Brain microvascular endothelial cell (primary cell): ENCODE results near the gene MRPL38.

Experiments
- DNase-seq: peaks from one replicate; pipeline ENCODE4 v3.0.0-alpha.2; 2020
- H3K27ac ChIP-seq: fragments of 250-450 bp; sonication (Bioruptor Pico); 2 replicates; pipeline ENCODE4 v1.5.1; 2020; ENCODE audit warnings: mild to moderate bottlenecking, moderate library complexity
- H3K27me3 ChIP-seq: fragments of 250-450 bp; sonication (Bioruptor Pico); replicated peaks from 2 replicates; pipeline ENCODE4 v1.5.1; 2020; ENCODE audit warnings: mild to moderate bottlenecking
- H3K36me3 ChIP-seq: fragments of 250-450 bp; sonication (Bioruptor Pico); replicated peaks from 2 replicates; pipeline ENCODE4 v1.5.1; 2020; ENCODE audit warnings: mild to moderate bottlenecking
- H3K4me3 ChIP-seq: 2 replicates; pipeline ENCODE4 v1.5.1; 2011; ENCODE audit warnings: low read depth, mild to moderate bottlenecking, control low read depth, low read length, moderate library complexity
- in situ Hi-C: cut with HindIII; loops from 2 replicates; pipeline ENCODE4 v1.10.0; 2017; ENCODE audit warnings: low sequenced_read_pairs, low pct_ligation_motif_present
- TF ChIP-seq, protein P1 (sequence below): IDR thresholded peaks from 2 replicates; pipeline ENCODE4 v1.5.1; 2011; ENCODE audit warnings: low read depth, mild to moderate bottlenecking, moderate library complexity, low read length, control low read depth, inconsistent platforms; ENCODE audit errors: missing control alignments

MRPL38 gene

DNA sequence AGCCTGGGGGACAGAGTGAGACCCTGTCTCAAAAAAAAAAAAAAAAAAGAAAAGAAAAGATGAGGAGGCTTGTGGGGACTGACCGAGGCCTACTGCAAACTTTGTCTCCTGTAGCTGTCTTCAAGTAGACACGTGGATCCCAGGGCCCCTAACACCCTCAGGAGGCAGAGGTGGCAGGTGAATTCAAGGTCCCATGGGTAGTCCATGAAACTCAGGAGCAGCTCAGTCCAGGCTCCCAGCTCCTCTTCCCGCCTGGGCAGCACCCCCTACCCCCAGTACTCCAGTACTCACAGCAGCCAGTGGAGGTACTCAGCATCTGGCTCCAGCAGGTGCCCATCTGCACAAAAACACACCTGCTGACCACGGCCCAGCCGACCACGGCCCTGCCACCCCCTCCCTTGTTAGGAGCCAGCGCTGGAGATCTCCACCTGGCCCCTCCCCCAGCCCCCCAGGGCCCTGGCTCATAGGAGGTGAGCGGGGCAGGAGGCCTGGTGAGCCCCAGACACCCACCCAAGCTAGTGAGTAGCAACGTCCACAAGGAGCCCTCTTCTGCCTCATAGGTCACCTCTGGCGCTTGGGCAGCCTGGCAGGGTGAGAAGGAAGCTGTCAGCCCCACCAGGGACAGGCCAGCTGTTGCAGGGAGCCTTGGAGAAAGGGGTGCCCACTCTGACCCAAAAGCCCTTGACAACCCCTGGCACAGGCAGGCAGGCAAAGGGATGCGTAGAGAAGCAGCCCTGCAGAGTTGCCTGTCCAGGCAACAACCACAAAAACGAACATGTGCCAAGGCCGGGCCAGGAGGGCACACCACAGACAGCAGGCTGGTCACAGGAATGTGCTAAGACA lies 3.8 kb downstream of the MRPL38 start:
- DNase-seq: no peak
- in situ Hi-C loops: no loop called here
- H3K27ac ChIP-seq: no peak overlapping the region
- TF ChIP-seq, protein P1, sequence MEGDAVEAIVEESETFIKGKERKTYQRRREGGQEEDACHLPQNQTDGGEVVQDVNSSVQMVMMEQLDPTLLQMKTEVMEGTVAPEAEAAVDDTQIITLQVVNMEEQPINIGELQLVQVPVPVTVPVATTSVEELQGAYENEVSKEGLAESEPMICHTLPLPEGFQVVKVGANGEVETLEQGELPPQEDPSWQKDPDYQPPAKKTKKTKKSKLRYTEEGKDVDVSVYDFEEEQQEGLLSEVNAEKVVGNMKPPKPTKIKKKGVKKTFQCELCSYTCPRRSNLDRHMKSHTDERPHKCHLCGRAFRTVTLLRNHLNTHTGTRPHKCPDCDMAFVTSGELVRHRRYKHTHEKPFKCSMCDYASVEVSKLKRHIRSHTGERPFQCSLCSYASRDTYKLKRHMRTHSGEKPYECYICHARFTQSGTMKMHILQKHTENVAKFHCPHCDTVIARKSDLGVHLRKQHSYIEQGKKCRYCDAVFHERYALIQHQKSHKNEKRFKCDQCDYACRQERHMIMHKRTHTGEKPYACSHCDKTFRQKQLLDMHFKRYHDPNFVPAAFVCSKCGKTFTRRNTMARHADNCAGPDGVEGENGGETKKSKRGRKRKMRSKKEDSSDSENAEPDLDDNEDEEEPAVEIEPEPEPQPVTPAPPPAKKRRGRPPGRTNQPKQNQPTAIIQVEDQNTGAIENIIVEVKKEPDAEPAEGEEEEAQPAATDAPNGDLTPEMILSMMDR: no peak
- no peak overlapping the region for H3K4me3 ChIP-seq
- no peaks in the 10 kb centered on the region for H3K27me3 ChIP-seq
- peaks cover 15% of the 10 kb centered on the region for H3K36me3 ChIP-seq

DNA sequence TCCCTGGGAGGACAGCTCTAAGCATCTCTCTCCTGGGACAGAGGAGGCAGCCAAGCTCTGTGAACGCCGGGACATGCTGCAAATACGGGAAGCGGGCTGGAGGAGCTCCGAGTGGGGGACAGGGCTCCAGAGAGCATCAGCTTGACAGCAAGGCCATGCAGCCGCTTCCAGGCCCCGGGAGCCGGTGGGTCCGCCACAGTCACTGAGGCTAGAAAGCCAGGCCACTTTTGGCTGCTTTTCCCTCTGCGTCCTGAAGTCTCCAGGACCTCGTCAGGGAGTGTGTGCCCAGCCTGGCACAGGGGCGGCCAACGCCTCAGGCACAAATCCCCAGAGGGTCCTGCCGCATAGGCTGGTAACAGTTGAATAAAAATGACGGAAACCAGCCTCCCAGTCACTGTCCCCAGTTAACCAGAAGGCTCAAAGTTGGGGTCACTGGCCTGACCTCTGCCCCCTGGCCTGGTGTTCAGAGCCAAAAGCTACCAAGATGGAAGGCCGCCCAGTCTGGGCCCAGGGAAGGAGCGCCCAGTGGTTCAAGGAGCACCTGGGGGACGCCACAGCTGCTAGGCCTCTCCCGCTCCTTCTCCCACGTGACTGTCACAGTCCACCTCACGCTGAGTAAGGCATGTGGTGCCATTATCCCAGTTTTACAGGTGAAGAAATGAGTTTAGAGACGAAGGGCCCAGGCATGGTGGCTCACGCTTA lies 4.8 kb downstream of the MRPL38 start:
- TF ChIP-seq, protein P1: no peak
- H3K27ac ChIP-seq: no peak overlapping the region
- in situ Hi-C loops: no loop called here
- no peak for DNase-seq
- H3K4me3 ChIP-seq: no peak overlapping the region
- no peaks in the 10 kb centered on the region for H3K27me3 ChIP-seq
- H3K36me3 ChIP-seq: peaks cover 15% of the 10 kb centered on the region

DNA sequence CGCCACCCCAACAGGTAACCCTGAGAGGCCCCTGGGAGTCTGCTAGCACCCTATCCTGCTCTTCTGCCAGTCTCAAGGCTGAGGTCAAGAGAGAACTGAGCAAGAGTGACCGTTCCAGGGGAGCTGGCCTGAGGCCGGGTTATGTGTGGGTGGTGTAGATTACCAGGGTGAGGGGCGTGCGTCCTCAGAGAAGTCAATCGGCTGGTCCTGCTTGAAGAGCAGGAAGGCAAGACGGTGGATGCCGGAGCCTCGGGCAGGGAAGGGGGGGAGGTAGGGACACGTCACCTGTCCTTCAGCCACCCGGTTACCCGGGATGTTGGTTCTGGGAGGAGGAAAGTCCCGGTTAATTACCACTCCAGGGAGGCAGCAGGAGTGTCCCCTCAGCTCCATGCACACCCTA lies 5.3 kb downstream of the MRPL38 start:
- H3K27ac ChIP-seq: no peak overlapping the region
- in situ Hi-C loops: no loop called here
- DNase-seq: no peak
- peaks cover 15% of the 10 kb centered on the region for H3K36me3 ChIP-seq
- TF ChIP-seq, protein P1: no peak
- no peaks in the 10 kb centered on the region for H3K27me3 ChIP-seq
- no peak overlapping the region for H3K4me3 ChIP-seq

DNA sequence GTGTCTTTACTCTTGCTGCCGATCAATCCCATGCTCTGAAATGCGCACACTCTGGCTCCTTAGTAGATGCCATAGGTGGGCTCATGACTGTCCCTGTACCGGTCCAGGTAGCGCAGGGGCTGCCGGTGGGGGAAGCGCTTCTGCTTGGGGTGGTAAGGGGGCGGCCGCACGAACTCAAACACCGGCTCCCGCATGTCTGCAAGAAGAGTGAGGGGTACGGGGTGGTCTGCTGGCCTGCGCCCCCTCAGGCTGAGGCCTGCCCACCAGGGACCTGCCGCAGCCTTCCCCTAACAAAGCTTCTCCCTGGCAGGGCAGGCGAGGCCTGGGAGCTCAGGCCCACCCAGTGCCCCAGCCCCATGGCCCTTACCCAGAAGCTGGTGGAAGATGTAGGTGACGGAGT lies 5.9 kb downstream of the MRPL38 start:
- no peaks in the 10 kb centered on the region for H3K27me3 ChIP-seq
- DNase-seq: no peak
- TF ChIP-seq, protein P1: no peak
- H3K36me3 ChIP-seq: peaks cover 15% of the 10 kb centered on the region
- no peak overlapping the region for H3K27ac ChIP-seq
- in situ Hi-C loops: no loop called here
- H3K4me3 ChIP-seq: no peak overlapping the region

DNA sequence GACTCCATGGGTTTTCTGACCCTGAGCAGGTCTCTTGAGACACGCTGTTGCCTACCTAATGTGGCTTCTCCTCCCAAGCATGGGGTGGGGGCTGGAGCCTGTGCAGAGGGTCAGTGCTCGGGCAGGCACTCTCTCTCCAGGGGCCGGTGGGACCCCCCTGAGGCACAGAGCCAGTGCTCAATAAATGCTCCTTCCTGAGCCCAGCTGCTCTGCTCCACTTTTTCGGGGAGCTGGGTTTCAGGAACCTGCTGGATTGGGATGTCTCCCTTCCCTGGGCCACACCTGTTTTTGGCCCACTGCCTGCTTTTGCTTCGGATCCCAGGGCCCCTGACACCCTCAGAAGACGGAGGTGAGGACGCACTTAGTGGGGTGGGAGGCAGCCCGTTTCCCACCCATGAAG lies 6.6 kb downstream of the MRPL38 start:
- in situ Hi-C loops: no loop called here
- Histone ChIP-seq H3K4me3 (no peak overlapping the region), H3K27ac (no peak overlapping the region), H3K27me3 (no peaks in the 10 kb centered on the region), H3K36me3 (peaks cover 15% of the 10 kb centered on the region)
- TF ChIP-seq, protein P1: no peak
- no peak for DNase-seq
